IPS DF 19.7 (cell line): Measurements from ENCODE around the gene PCDHGA11.
"Not testable (repeated sequence)": the region's sequence is repeated elsewhere in the genome, so short reads cannot be mapped to it uniquely, and the experiment has no call there.

Experiments used
- DNase-seq: peaks from one replicate; pipeline ENCODE4 v3.0.0-alpha.2; 2013; ENCODE audit warnings: low read depth, low spot score

Gene PCDHGA11

DNA sequence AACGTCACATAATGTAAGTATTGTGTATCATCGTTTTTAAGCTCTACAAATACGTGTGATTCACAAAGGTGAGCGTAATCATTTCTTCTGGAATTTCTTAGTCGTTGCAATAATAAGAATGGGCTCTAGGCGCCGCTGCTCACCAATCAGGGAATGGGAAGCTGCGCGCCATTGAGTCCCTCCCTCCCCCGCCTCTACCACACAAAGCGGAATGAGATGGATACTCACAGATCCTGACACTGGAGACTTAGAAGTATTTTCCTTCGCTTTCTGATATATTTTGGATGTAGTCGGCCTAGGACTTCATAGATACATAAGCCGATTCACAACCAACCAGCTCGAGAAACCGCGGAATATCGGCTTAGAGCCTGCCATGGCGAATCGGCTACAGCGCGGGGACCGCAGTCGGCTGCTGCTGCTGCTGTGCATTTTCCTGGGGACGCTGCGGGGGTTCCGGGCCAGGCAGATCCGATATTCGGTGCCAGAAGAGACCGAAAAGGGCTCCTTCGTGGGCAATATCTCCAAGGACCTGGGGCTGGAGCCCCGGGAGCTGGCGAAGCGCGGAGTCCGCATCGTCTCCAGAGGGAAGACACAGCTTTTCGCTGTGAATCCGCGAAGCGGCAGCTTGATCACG is at the start of gene PCDHGA11:
TSS of gene PCDHGA11 (plus strand) at position 197 of the 634 bp plus-strand sequence. CDS start at position 374, 177 bp downstream.
- no peak for DNase-seq

DNA sequence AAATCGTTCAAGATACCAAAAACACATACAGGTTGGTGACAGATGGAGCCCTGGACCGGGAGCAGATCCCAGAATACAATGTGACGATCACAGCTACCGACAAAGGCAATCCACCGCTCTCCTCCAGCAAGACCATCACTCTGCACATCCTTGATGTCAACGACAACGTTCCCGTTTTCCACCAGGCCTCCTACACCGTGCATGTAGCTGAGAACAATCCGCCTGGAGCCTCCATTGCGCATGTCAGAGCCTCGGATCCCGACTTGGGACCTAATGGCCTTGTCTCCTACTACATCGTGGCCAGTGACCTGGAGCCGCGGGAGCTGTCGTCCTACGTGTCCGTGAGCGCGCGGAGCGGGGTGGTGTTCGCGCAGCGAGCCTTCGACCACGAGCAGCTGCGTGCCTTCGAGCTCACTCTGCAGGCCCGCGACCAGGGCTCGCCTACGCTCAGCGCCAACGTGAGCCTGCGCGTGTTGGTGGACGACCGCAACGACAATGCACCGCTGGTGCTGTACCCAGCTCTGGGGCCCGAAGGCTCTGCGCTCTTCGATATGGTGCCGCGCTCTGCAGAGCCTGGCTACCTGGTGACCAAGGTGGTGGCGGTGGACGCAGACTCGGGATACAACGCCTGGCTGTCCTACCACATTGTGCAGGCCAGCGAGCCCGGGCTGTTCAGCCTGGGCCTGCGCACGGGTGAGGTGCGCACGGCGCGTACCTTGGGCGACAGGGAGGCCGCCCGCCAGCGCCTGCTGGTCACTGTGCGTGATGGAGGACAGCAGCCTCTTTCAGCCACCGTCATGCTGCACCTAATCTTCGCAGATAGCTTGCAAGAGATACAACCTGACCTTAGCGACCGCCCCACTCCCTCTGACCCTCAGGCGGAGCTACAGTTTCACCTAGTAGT is 49.0 kb upstream of the PCDHGA11 start:
- DNase-seq: no peak

GRCh38 chr5:141373673-141374317 is 47.1 kb upstream of the PCDHGA11 start, which contains the start of gene PCDHGA6:
Gene PCDHGA6, plus strand, starts transcription at chr5:141373891. Its CDS starts 193 bp downstream, at chr5:141374084.
- DNase-seq: no peak

GRCh38 chr5:141374627-141375026 is 46.2 kb upstream of the PCDHGA11 start:
- DNase-seq: no peak

- not testable (repeated sequence) for DNase-seq
These were observed 45.3 kb upstream of the PCDHGA11 start for GRCh38 chr5:141375444-141376155.

GRCh38 chr5:141382469-141383294 is 38.2 kb upstream of the PCDHGA11 start, which contains the start of gene PCDHGA7:
Gene PCDHGA7, plus strand, starts transcription at chr5:141382742. Its CDS starts 158 bp downstream, at chr5:141382900.
- DNase-seq: no peak

DNA sequence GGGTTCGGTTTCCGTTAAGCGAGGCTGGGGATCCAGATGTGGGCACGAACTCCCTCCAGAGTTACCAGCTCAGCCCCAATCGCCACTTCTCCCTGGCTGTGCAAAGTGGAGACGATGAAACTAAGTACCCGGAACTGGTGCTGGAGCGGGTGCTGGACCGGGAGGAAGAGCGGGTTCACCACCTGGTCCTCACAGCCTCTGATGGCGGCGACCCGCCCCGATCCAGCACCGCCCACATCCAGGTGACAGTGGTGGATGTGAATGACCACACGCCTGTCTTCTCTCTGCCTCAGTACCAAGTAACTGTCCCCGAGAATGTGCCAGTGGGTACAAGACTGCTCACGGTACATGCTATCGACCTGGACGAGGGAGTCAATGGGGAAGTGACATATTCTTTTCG is 37.5 kb upstream of the PCDHGA11 start:
- no peak for DNase-seq

- no peak for DNase-seq
These were observed 36.2 kb upstream of the PCDHGA11 start for GRCh38 chr5:141384471-141385267.

DNA sequence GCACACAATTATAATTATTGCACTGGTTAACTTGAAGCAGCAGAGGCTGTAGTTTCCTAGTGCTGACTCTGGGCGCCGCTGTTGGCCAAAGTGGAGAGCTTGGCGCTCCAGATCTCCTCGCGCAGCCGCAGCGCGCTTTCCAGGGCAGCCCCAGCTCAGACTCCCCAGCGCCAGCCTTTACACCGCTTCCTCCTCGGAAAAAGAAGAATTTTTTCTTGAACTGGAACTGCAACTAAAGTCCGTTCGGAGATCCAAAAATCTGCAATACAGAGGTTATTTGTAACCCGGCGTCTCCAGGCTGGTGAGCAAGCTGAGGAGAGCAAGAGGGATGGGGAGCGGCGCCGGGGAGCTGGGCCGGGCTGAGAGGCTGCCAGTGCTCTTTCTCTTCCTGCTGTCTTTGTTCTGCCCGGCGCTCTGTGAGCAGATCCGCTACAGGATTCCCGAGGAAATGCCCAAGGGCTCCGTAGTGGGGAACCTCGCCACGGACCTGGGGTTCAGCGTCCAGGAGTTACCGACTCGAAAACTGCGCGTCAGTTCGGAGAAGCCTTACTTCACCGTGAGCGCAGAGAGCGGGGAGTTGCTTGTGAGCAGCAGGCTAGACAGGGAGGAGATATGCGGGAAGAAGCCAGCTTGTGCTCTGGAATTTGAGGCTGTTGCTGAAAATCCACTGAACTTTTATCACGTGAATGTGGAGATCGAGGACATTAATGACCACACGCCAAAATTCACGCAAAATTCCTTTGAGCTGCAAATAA is 33.1 kb upstream of the PCDHGA11 start, which contains the start of gene PCDHGB4:
TSS of gene PCDHGB4 (plus strand) at position 142 of the 755 bp plus-strand sequence. CDS start at position 329, 187 bp downstream.
- DNase-seq: not testable (repeated sequence)

DNA sequence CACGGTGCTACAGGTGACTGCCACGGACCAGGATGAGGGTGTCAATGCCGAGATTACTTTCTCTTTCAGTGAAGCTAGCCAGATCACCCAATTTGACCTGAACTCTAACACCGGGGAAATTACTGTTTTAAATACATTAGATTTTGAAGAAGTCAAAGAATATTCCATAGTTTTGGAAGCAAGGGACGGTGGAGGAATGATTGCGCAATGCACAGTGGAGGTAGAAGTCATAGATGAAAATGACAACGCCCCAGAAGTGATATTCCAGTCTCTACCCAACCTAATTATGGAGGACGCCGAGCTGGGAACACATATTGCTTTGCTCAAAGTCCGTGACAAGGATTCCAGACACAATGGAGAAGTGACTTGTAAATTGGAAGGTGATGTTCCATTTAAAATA is 32.2 kb upstream of the PCDHGA11 start:
- no peak for DNase-seq

DNA sequence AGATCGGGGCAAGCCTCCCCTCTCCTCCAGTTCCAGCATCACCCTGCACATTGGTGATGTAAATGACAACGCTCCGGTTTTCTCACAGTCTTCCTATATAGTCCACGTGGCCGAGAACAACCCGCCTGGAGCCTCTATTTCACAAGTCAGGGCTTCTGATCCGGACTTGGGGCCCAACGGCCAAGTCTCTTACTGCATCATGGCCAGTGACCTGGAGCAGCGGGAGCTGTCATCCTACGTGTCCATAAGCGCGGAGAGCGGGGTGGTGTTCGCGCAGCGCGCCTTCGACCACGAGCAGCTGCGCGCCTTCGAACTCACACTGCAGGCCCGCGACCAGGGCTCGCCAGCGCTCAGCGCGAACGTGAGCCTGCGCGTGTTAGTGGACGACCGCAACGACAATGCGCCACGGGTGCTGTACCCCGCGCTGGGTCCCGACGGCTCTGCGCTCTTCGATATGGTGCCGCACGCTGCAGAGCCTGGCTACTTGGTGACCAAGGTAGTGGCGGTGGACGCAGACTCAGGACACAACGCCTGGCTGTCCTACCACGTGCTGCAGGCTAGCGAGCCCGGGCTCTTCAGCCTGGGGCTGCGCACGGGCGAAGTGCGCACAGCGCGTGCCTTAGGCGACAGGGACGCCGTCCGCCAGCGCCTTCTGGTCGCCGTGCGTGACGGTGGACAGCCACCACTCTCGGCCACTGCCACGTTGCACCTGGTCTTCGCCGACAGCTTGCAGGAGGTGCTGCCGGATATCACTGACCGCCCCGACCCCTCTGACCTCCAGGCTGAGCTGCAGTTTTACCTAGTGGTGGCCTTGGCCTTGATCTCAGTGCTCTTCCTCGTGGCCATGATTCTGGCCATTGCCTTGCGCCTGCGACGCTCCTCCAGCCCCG is 31.5 kb upstream of the PCDHGA11 start:
- no peak for DNase-seq

- no peak for DNase-seq
These were observed 28.2 kb upstream of the PCDHGA11 start, which contains the start of gene PCDHGA8 for GRCh38 chr5:141392429-141393198. Gene PCDHGA8, plus strand, starts transcription at chr5:141392633. Its CDS starts 181 bp downstream, at chr5:141392814.

DNA sequence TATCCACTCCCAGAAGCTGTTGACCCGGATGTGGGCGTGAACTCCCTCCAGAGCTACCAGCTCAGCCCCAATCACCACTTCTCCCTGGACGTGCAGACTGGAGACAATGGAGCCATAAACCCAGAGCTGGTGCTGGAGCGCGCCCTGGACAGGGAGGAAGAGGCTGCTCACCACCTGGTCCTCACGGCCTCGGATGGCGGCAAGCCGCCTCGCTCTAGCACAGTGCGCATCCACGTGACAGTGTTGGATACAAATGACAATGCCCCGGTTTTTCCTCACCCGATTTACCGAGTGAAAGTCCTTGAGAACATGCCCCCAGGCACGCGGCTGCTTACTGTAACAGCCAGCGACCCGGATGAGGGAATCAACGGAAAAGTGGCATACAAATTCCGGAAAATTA is 27.6 kb upstream of the PCDHGA11 start:
- no peak for DNase-seq

DNA sequence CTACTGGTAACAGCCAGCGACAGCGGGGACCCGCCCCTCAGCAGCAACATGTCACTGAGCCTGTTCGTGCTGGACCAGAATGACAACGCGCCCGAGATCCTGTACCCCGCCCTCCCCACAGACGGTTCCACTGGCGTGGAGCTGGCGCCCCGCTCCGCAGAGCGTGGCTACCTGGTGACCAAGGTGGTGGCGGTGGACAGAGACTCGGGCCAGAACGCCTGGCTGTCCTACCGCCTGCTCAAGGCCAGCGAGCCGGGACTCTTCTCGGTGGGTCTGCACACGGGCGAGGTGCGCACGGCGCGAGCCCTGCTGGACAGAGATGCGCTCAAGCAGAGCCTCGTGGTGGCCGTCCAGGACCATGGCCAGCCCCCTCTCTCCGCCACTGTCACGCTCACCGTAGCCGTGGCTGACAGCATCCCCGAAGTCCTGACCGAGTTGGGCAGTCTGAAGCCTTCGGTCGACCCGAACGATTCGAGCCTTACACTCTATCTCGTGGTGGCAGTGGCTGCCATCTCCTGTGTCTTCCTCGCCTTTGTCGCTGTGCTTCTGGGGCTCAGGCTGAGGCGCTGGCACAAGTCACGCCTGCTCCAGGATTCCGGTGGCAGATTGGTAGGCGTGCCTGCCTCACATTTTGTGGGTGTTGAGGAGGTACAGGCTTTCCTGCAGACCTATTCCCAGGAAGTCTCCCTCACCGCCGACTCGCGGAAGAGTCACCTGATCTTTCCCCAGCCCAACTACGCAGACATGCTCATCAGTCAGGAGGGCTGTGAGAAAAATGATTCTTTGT is 26.3 kb upstream of the PCDHGA11 start:
- DNase-seq: not testable (repeated sequence)

DNA sequence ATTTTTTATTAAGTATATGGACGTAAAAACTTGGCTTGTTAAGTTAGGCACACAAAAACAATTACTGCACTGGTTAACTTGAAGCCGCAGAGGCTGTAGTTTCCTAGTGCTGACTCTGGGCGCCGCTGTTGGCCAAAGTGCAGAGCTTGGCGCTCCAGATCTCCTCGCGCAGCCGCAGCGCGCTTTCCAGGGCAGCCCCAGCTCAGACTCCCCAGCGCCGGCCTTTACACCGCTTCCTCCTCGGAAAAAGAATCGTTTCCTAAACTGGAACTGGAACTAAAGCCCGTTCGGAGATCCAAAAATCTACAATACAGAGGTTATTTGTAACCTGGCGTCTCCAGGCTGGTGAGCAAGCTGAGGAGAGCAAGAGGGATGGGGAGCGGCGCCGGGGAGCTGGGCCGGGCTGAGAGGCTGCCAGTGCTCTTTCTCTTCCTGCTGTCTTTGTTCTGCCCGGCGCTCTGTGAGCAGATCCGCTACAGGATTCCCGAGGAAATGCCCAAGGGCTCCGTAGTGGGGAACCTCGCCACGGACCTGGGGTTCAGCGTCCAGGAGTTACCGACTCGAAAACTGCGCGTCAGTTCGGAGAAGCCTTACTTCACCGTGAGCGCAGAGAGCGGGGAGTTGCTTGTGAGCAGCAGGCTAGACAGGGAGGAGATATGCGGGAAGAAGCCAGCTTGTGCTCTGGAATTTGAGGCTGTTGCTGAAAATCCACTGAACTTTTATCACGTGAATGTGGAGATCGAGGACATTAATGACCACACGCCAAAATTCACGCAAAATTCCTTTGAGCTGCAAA is 22.9 kb upstream of the PCDHGA11 start, which contains the start of gene PCDHGB5:
TSS of gene PCDHGB5 (plus strand) at position 192 of the 796 bp plus-strand sequence. CDS start at position 373, 181 bp downstream.
- not testable (repeated sequence) for DNase-seq
